KOPT-K1 (cell line): Measurements from ENCODE around the gene CREBBP.

ENCODE experiments used
- H3K27ac ChIP-seq: fragments of 200-600 bp; sonication (generic); 2 replicates; pipeline ENCODE4 v1.5.1; 2016; ENCODE audit warnings: antibody characterized with exemption, mild to moderate bottlenecking, low read depth, low read length; ENCODE audit not compliant: poor library complexity, severe bottlenecking
- H3K36me3 ChIP-seq: fragments of 200-600 bp; sonication (generic); 2 replicates; pipeline ENCODE4 v1.5.1; 2017; ENCODE audit warnings: antibody characterized with exemption, mild to moderate bottlenecking, low read length, moderate library complexity; ENCODE audit not compliant: insufficient read depth
- H3K9me3 ChIP-seq: fragments of 200-600 bp; sonication (generic); 2 replicates; pipeline ENCODE4 v1.5.1; 2017; ENCODE audit warnings: antibody characterized with exemption, low read length, mild to moderate bottlenecking; ENCODE audit not compliant: insufficient read depth, poor library complexity, severe bottlenecking

The CREBBP gene

GRCh38 chr16:3829631-3830536 is 50.6 kb downstream of the CREBBP start:
- H3K36me3 ChIP-seq, result peaks cover 5% of the 10 kb centered on the region; the same call in 1 of the 2 replicates
- H3K9me3 ChIP-seq, result peaks cover 22% of the 10 kb centered on the region
- H3K27ac ChIP-seq, result no peak overlapping the region

- H3K27ac ChIP-seq, result no peak overlapping the region
- H3K9me3 ChIP-seq, result no peaks in the 10 kb centered on the region
- H3K36me3 ChIP-seq, result no peaks in the 10 kb centered on the region
These were observed 54.6 kb downstream of the CREBBP start for GRCh38 chr16:3825940-3826339.

GRCh38 chr16:3825103-3825502 is 55.4 kb downstream of the CREBBP start:
- H3K27ac ChIP-seq, result no peak overlapping the region
- H3K36me3 ChIP-seq, result no peaks in the 10 kb centered on the region
- no peaks in the 10 kb centered on the region for H3K9me3 ChIP-seq

DNA sequence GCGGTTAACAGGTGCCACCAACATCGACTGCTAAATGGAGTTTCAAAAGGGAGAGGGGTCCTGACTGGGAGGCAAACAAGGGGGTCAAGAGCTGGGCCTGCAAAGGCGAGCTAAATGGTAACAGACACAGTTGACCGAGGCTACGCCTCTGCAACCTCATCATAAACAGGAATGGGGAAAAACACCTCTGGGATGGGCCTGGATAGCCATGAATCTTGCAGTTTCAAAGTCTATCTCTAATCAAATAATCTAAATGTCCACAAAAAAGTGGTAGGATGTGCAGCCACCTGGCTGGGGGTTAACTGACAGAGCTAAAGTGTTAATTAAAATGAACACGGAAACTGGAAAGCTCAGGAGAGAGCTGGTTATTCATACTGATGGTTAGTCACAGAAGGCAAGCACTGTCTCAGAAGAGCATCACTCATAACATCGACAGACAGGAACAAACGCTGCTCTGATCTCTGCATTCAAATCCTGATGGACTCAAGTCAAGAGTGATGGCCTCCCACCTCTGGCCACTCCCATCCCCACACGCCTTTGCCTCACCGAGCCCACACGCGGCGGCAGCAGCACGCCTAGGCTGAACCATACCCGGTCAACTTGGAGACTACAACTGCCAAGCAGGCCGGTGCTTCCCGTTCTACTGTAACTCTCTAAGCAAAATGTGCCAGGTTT is 56.3 kb downstream of the CREBBP start:
- Histone ChIP-seq H3K36me3 (no peaks in the 10 kb centered on the region), H3K27ac (no peak overlapping the region), H3K9me3 (no peaks in the 10 kb centered on the region)

DNA sequence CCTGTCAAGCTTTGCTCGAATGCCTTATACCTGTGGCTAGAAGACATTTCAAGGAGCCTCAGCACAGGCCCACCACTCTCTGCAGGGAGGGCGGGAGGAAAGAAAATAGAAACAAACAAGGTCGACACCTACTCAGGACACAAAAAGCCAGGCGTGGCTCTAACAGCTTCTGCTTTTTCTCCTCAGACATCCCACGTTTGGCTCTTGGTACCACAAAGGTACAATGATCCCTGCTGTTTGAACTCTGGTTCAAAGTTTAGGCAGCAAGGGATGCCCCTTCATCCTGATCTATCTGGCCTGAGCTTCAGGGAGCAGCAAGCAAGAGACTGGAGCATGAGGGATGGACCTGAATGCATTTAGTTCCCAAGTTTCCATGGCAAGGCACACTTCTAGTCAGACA is 57.1 kb downstream of the CREBBP start:
- Histone ChIP-seq H3K36me3 (no peaks in the 10 kb centered on the region), H3K9me3 (no peaks in the 10 kb centered on the region), H3K27ac (no peak overlapping the region)

DNA sequence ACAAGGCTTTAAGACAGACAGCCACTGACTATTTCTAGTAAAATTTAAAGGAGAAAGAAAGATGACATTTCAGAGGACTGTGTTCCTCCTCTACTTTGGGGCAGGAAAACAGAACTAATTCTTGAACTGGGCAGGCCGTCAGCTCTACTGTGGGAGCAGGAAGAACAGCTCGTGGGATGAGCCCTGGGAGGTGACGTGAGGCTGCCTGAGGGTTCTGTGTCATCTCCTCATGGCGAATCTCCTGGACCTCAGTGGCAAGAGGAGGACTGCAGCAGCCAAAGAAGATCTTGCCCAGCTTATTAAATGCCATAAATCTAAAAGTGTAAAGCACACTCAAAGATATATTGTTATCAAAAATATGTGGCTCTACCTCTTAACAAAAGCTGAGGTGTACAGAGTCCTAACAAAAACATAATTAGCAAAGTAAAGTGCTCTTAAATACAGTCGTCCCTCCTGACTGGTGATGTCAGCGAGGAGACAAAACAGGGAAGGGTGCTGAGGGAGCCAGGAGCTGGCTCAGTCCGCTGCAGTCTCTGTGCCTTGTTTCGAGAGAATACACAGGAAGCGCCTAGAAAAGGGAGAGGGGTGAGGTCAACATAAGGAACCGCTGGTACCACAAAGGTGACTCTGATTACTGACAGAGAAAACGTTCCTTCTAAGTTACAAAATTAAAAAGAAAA is 58.0 kb downstream of the CREBBP start:
- no peaks in the 10 kb centered on the region for H3K36me3 ChIP-seq
- no peaks in the 10 kb centered on the region for H3K9me3 ChIP-seq
- no peak overlapping the region for H3K27ac ChIP-seq

DNA sequence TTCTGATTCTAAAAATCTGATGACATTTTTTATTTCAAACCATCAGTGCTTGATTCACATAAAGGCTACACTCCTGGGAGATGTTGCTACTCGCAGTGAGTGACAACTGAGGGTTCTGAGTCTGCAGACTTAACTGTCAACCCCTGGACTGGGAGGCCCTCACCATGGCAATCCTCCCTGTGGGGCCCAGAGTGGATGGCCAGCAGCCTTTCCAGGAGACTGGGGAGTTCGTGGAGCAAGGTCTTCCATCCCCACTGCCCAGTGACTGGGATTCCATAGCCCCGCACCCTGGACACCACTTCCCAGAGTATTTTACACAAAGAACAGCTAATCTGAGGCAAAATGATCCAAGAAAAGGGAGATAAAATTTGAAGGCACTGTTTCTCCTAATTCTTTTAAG is 59.3 kb downstream of the CREBBP start:
- no peaks in the 10 kb centered on the region for H3K9me3 ChIP-seq
- no peak overlapping the region for H3K27ac ChIP-seq
- no peaks in the 10 kb centered on the region for H3K36me3 ChIP-seq

DNA sequence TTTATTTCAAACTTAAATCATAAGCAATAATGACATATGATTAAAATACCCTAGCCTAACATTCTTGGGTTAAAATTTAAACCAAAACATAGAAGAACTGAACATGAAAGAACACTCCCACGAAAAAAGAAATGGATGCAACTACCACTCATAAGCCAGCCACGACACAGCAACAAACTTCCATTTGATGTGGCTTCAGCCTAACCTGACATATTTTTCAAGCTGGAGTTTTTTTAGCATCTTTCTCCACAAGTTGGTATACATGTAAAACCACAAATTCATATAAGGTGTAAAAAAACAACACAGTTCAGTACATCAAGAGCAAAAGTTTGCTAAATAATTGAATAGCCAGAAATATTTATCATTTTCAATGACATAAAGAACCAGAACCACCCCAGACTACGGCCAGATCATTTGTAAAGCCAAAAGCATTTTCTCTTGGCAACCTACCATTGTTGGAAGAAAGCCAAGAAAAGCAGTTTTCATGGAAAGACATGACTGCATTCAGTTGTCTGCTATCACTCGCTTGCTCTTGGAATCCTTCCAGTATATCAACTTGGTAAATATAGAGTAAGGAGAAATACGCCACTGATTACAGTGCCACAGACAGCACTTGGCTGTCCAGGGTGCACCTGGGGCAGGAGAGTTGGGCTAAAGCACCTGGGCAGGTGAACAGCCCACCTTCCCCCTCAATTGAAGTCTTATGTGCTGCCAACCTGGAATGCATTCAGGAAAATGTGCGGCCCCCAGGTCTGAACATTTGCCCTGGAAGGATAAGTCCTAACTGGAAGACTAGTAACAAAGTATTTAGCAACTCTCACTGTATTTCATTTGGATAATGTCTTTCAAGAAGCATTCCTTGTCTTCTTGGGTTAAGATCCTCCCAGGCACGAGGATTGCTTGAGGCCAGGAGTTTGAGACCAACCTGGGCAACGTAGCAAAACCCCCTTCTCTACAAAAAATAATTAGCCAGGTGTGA is 60.5 kb downstream of the CREBBP start:
- Histone ChIP-seq H3K27ac (no peak overlapping the region), H3K36me3 (no peaks in the 10 kb centered on the region), H3K9me3 (no peaks in the 10 kb centered on the region)

GRCh38 chr16:3819175-3819527 is 61.4 kb downstream of the CREBBP start:
- H3K9me3 ChIP-seq, result no peaks in the 10 kb centered on the region
- H3K27ac ChIP-seq, result no peak overlapping the region
- no peaks in the 10 kb centered on the region for H3K36me3 ChIP-seq

- H3K36me3 ChIP-seq, result no peaks in the 10 kb centered on the region
- H3K27ac ChIP-seq, result no peak overlapping the region
- H3K9me3 ChIP-seq, result no peaks in the 10 kb centered on the region
These were observed 64.2 kb downstream of the CREBBP start for GRCh38 chr16:3816326-3816725.

GRCh38 chr16:3814755-3815154 is 65.8 kb downstream of the CREBBP start:
- Histone ChIP-seq H3K36me3 (peaks cover 4% of the 10 kb centered on the region), H3K27ac (no peak overlapping the region)

DNA sequence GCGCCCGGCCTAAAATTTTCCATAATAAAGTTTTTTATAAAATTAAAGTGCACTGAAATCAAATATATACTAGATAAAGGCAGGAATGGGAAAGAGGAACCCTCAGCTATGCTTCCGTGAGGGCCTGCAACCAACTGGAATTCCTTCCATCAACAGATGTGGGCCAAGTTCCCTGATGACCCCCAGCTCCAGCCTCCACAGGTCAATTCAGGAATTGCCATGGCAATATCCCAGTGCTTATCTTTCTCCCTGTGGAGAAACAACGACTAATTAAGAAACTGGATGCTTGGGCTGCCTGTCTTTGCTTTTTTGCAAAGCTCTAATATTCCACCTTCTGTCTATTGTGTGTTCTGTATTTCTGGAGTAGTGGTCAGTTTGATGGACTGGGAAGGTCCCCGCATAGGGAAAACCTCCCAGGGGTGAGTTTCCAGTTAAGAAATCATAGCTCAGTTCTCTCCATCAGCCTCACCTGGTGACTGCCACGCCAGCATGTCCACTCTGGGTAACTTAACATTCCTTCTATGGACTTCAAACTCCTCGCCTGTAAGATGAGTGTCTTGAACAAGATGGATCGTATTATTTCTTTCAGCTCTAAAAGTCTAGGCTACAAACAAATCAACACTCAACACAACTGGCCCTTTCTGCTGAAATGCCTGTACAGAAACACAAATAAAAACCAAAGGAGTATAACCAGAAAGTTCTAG is 67.9 kb downstream of the CREBBP start:
- Histone ChIP-seq H3K36me3 (peaks cover 17% of the 10 kb centered on the region), H3K27ac (no peak overlapping the region), H3K9me3 (no peaks in the 10 kb centered on the region)

More at GRCh38 chr16:3814755-3815154, 65.8 kb downstream of the CREBBP start:
- H3K9me3 ChIP-seq, result no peaks in the 10 kb centered on the region

- no peaks in the 10 kb centered on the region for H3K9me3 ChIP-seq
- H3K36me3 ChIP-seq, result peaks cover 26% of the 10 kb centered on the region
- no peak overlapping the region for H3K27ac ChIP-seq
These were observed 69.7 kb downstream of the CREBBP start for GRCh38 chr16:3810818-3811217.

- Histone ChIP-seq H3K27ac (no peak overlapping the region), H3K9me3 (no peaks in the 10 kb centered on the region), H3K36me3 (peaks cover 26% of the 10 kb centered on the region)
These were observed 70.3 kb downstream of the CREBBP start for GRCh38 chr16:3810198-3810664.
